GM12892 (cell line): ENCODE results near the gene MYO1A.

ENCODE experiments used
- POLR2A ChIP-seq: IDR thresholded peaks from 2 replicates; pipeline ENCODE4 v1.6.1; 2011; ENCODE audit warnings: low read depth, low read length, control low read depth
- POLR2AphosphoS5 ChIP-seq: IDR thresholded peaks from 2 replicates; pipeline ENCODE4 v1.6.1; 2011; ENCODE audit warnings: low read depth, low read length, control low read depth

- TF ChIP-seq POLR2A, result no peak
- TF ChIP-seq POLR2AphosphoS5, result no peak
These were observed 10.7 kb downstream of the MYO1A start for GRCh38 chr12:57039016-57039798.
